Measurements from ENCODE around the gene NPAT. TPM values are rescaled to one million over a fixed set of nuclear protein-coding genes. Genes with fewer than 3 reads are reported as not detected.

Gene NPAT
- total RNA-seq, 2 experiments from 2014 or later: 25.4 to 28.9 TPM

GRCh38 chr11:108203075-108203474 is 19.4 kb downstream of the NPAT start:
- ChIA-PET POLR2A (interaction anchor here (0.9 kb wide), 1 partner anchor 34 kb away, joined by 3 read pairs; no protein-coding TSS in a partner anchor), CTCF (interaction anchor here (1.0 kb wide), 1 partner anchor 9 kb away, joined by 3 read pairs; no protein-coding TSS in a partner anchor)
- Histone ChIP-seq H3K36me3 (ENCODE audit: insufficient read depth, low read length) (peaks cover 80% of the 10 kb centered on the region), H3K4me3 (ENCODE audit: low read length) (no peak overlapping the region), H3K27me3 (ENCODE audit: control insufficient read depth in 1 of 2, insufficient read depth in 2 of 2, low read length in 2 of 2) (no peaks in the 10 kb centered on the region), H3K4me1 (ENCODE audit: insufficient read depth, low read length) (peaks cover 59% of the 10 kb centered on the region), H3K27ac (ENCODE audit: low read depth in 1 of 2, low read length in 2 of 2) (no peak overlapping the region), H3K9me3 (ENCODE audit: control insufficient read depth in 1 of 2, insufficient read depth in 1 of 2, low read length in 2 of 2) (peaks cover 9 to 28% of the 10 kb centered on the region in 2 experiments)
- Mint-ChIP-seq H3K4me1 (ENCODE audit: low read depth) (peaks cover 73% of the 10 kb centered on the region), H3K9me3 (peaks cover 3% of the 10 kb centered on the region), H3K27me3 (no peaks in the 10 kb centered on the region), H3K27ac (peak overlapping the region; percentile 73), H3K36me3 (ENCODE audit: low read depth) (peaks cover 93% of the 10 kb centered on the region), H3K4me3 (no peak overlapping the region)
- DNase-seq: no peak
- no peak for ATAC-seq (ENCODE audit: poor library complexity)
- no peak for TF ChIP-seq CTCF (IDR thresholded peaks at IDR 0.05)
- intact Hi-C loops (cut with DNase I, micrococcal nuclease): no loop called here

- Histone ChIP-seq H3K36me3 (ENCODE audit: insufficient read depth, low read length) (peaks cover 73% of the 10 kb centered on the region), H3K9me3 (ENCODE audit: control insufficient read depth in 1 of 2, insufficient read depth in 1 of 2, low read length in 2 of 2) (peaks cover 0 to 6% of the 10 kb centered on the region in 2 experiments), H3K4me1 (ENCODE audit: insufficient read depth, low read length) (peaks cover 59% of the 10 kb centered on the region), H3K27me3 (ENCODE audit: control insufficient read depth in 1 of 2, insufficient read depth in 2 of 2, low read length in 2 of 2) (no peaks in the 10 kb centered on the region), H3K4me3 (ENCODE audit: low read length) (no peak overlapping the region), H3K27ac (ENCODE audit: low read depth in 1 of 2, low read length in 2 of 2) (no peak overlapping the region)
- no peaks in the 10 kb centered on the region for H3K9me3 Mint-ChIP-seq
- intact Hi-C loops (cut with DNase I, micrococcal nuclease): loop anchor here in 1 of 2 experiments (2.0 kb wide), 1 partner anchor 19 kb away; no protein-coding TSS in a partner anchor
- peaks cover 93% of the 10 kb centered on the region for H3K36me3 Mint-ChIP-seq (ENCODE audit: low read depth)
- peaks cover 90% of the 10 kb centered on the region for H3K4me1 Mint-ChIP-seq (ENCODE audit: low read depth)
- no peak overlapping the region for H3K4me3 Mint-ChIP-seq
- no peaks in the 10 kb centered on the region for H3K27me3 Mint-ChIP-seq
- CTCF ChIA-PET: no interaction called here
- ATAC-seq (ENCODE audit: poor library complexity) (peak; percentile 76), DNase-seq (peak in 6 of 14 experiments; percentile 12 to 75 (median 34))
- no peak for TF ChIP-seq CTCF (IDR thresholded peaks at IDR 0.05)
- H3K27ac Mint-ChIP-seq: peak overlapping the region; percentile 76
- POLR2A ChIA-PET: interaction anchor here (0.7 to 1.3 kb wide), 3 partner anchors 22 to 50 kb away, joined by 3 read pairs; partner anchors contain the start of gene NPAT
These were observed 22.8 kb downstream of the NPAT start for GRCh38 chr11:108199446-108200321.

GRCh38 chr11:108198833-108199232 is 23.6 kb downstream of the NPAT start:
- H3K4me1 Mint-ChIP-seq (ENCODE audit: low read depth): peaks cover 86% of the 10 kb centered on the region
- CTCF ChIA-PET: no interaction called here

More at GRCh38 chr11:108198833-108199232, 23.6 kb downstream of the NPAT start:
- Histone ChIP-seq H3K4me3 (ENCODE audit: low read length) (no peak overlapping the region), H3K27ac (ENCODE audit: low read depth in 1 of 2, low read length in 2 of 2) (no peak overlapping the region), H3K36me3 (ENCODE audit: insufficient read depth, low read length) (peaks cover 72% of the 10 kb centered on the region), H3K27me3 (ENCODE audit: control insufficient read depth in 1 of 2, insufficient read depth in 2 of 2, low read length in 2 of 2) (no peaks in the 10 kb centered on the region), H3K4me1 (ENCODE audit: insufficient read depth, low read length) (peaks cover 51% of the 10 kb centered on the region), H3K9me3 (ENCODE audit: control insufficient read depth in 1 of 2, insufficient read depth in 1 of 2, low read length in 2 of 2) (no peaks in the 10 kb centered on the region)
- Mint-ChIP-seq H3K27me3 (no peaks in the 10 kb centered on the region), H3K4me3 (no peak overlapping the region), H3K9me3 (no peaks in the 10 kb centered on the region), H3K27ac (peak overlapping the region; percentile 57), H3K36me3 (ENCODE audit: low read depth) (peaks cover 92% of the 10 kb centered on the region)
- DNase-seq (peak in 1 of 14 experiments; percentile 11), ATAC-seq (ENCODE audit: poor library complexity) (no peak)
- intact Hi-C loops (cut with DNase I, micrococcal nuclease): loop anchor here in 1 of 2 experiments (2.0 kb wide), 1 partner anchor 20 kb away; no protein-coding TSS in a partner anchor
- POLR2A ChIA-PET: interaction anchor here (0.7 to 1.3 kb wide), 2 partner anchors 23 to 51 kb away, joined by 3 read pairs; partner anchors contain the start of gene NPAT
- TF ChIP-seq CTCF (IDR thresholded peaks at IDR 0.05): no peak

Data from CD4-positive, alpha-beta T cell (primary cell).